OCI-LY3 (cell line): ENCODE results near the gene DNAJB8.

Experiments
- EZH2phosphoT487 ChIP-seq: fragments of 200-600 bp; shearing (Covaris generic); IDR thresholded peaks from 2 replicates; pipeline ENCODE4 v1.6.1; 2018; ENCODE audit warnings: antibody characterized with exemption, mixed run types, low read depth
- TF ChIP-seq, protein P1 (sequence below): fragments of 200-600, 300-600 bp; sonication (generic); IDR thresholded peaks from 2 replicates; pipeline ENCODE4 v1.5.1; 2014; ENCODE audit warnings: antibody characterized with exemption, low read length, low read depth

- TF ChIP-seq, protein P1, sequence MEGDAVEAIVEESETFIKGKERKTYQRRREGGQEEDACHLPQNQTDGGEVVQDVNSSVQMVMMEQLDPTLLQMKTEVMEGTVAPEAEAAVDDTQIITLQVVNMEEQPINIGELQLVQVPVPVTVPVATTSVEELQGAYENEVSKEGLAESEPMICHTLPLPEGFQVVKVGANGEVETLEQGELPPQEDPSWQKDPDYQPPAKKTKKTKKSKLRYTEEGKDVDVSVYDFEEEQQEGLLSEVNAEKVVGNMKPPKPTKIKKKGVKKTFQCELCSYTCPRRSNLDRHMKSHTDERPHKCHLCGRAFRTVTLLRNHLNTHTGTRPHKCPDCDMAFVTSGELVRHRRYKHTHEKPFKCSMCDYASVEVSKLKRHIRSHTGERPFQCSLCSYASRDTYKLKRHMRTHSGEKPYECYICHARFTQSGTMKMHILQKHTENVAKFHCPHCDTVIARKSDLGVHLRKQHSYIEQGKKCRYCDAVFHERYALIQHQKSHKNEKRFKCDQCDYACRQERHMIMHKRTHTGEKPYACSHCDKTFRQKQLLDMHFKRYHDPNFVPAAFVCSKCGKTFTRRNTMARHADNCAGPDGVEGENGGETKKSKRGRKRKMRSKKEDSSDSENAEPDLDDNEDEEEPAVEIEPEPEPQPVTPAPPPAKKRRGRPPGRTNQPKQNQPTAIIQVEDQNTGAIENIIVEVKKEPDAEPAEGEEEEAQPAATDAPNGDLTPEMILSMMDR = no peak
- TF ChIP-seq EZH2phosphoT487 = no peak
Observed at GRCh38 chr3:128463771-128464170, 2.9 kb downstream of the DNAJB8 start.
